PC-9 (cell line): ENCODE measurements around the gene LBR. TPM values are rescaled to one million over a fixed set of nuclear protein-coding genes. Genes with fewer than 3 reads are reported as not detected.

ENCODE experiments used
- BruUV-seq: library from RNA; stranded (reverse); fragments of 400-500 nt; replicated peaks from 2 replicates; lab custom pipeline; 2021; lab: Mats Ljungman, UMichigan
- CTCF ChIA-PET: fragments of 300-600 bp; sonication (Branson Sonifier 250); formaldehyde crosslinking; loops from one replicate; lab custom pipeline; 2022; ENCODE audit warnings: antibody characterized with exemption; lab: Charles Lee
- POLR2A ChIA-PET: fragments of 300-600 bp; sonication (Branson Sonifier 250); formaldehyde crosslinking; loops from one replicate; lab custom pipeline; 2022; ENCODE audit warnings: antibody characterized with exemption; ENCODE audit not compliant: unreplicated experiment; lab: Charles Lee
- DNase-seq, 2 experiments: peaks; one replicate each; pipeline versions ENCODE4 v3.0.0 to v3.0.0-alpha.2; 2015 to 2022; ENCODE audit warnings: mixed read lengths in 1 of 2
- H2AFZ ChIP-seq: fragments of 200-600 bp; sonication (generic); 2 replicates; pipeline ENCODE4 v1.8.1; 2017; ENCODE audit warnings: antibody characterized with exemption
- H3F3A ChIP-seq: fragments of 200-600 bp; sonication (generic); 2 replicates; pipeline ENCODE4 v1.8.1; 2017; ENCODE audit warnings: antibody characterized with exemption, mild to moderate bottlenecking, low read depth; ENCODE audit not compliant: insufficient read depth
- H3K27ac ChIP-seq: fragments of 200-600 bp; sonication (generic); 2 replicates; pipeline ENCODE4 v1.6.1; 2016; ENCODE audit warnings: mixed run types
- H3K27me3 ChIP-seq: fragments of 200-600 bp; sonication (generic); 2 replicates; pipeline ENCODE4 v1.6.1; 2016; ENCODE audit warnings: low read depth, mixed run types; ENCODE audit not compliant: insufficient read depth
- H3K36me3 ChIP-seq: fragments of 200-600 bp; sonication (generic); 2 replicates; pipeline ENCODE4 v1.6.1; 2016; ENCODE audit warnings: low read depth, mixed run types
- H3K4me1 ChIP-seq: fragments of 200-600 bp; sonication (generic); replicated peaks from 2 replicates; pipeline ENCODE4 v1.6.1; 2016; ENCODE audit warnings: mixed run types; ENCODE audit not compliant: insufficient read depth
- H3K4me2 ChIP-seq: fragments of 200-600 bp; sonication (generic); 2 replicates; pipeline ENCODE4 v1.6.1; 2017; ENCODE audit warnings: mixed run types
- H3K4me3 ChIP-seq: fragments of 200-600 bp; sonication (generic); 2 replicates; pipeline ENCODE4 v1.6.1; 2016; ENCODE audit warnings: mixed run types
- H3K79me2 ChIP-seq: fragments of 200-600 bp; sonication (generic); 2 replicates; pipeline ENCODE4 v1.6.1; 2017; ENCODE audit warnings: low read depth, mixed run types
- H3K9me2 ChIP-seq: fragments of 200-600 bp; sonication (generic); 2 replicates; pipeline ENCODE4 v1.8.1; 2017; ENCODE audit warnings: mild to moderate bottlenecking; ENCODE audit not compliant: insufficient read depth
- H3K9me3 ChIP-seq: fragments of 200-600 bp; sonication (generic); 2 replicates; pipeline ENCODE4 v1.8.1; 2016; ENCODE audit warnings: low read depth; ENCODE audit not compliant: insufficient read depth
- H4K20me1 ChIP-seq: fragments of 200-600 bp; sonication (generic); 2 replicates; pipeline ENCODE4 v1.8.1; 2017; ENCODE audit not compliant: insufficient read depth
- CTCF ChIP-seq: fragments of 200-600 bp; sonication (generic); conservative IDR thresholded peaks from 2 replicates; pipeline ENCODE4 v1.6.1; 2017; ENCODE audit warnings: mixed run types, antibody characterized with exemption, mild to moderate bottlenecking, moderate library complexity
- EZH2 ChIP-seq: fragments of 200-600 bp; sonication (generic); IDR thresholded peaks from 2 replicates; pipeline ENCODE4 v1.8.0; 2017; ENCODE audit warnings: antibody characterized with exemption, low read depth
- intact Hi-C: fragments of 100-400 bp; cut with micrococcal nuclease; formaldehyde crosslinking; loops from one replicate; pipeline ENCODE4 v1.10.0; 2022; ENCODE audit not compliant: unreplicated experiment
- total RNA-seq: library from RNA; stranded (reverse); gene quantifications from 2 replicates; pipeline ENCODE4 v1.2.3, GENCODE V29; 2021

Gene LBR
- total RNA-seq, 1 experiment from 2014 or later, result 158 TPM

- Histone ChIP-seq H3K27me3 (no peaks in the 10 kb centered on the region), H3K9me2 (no peaks in the 10 kb centered on the region), H3K4me3 (peak overlapping the region; percentile 20; the same call in 1 of the 2 replicates), H3K4me1 (peaks cover 66% of the 10 kb centered on the region), H3K9me3 (no peaks in the 10 kb centered on the region), H2AFZ (no peak overlapping the region), H3F3A (peaks cover 51% of the 10 kb centered on the region), H3K36me3 (no peaks in the 10 kb centered on the region), H3K79me2 (no peaks in the 10 kb centered on the region), H4K20me1 (no peaks in the 10 kb centered on the region), H3K27ac (peak overlapping the region; percentile 98), H3K4me2 (peak overlapping the region; percentile 75)
- no peak for TF ChIP-seq EZH2
- DNase-seq, result peak; percentile 74 to 93
- POLR2A ChIA-PET, result interaction anchor here (0.5 to 0.6 kb wide), 4 partner anchors 26 to 1250 kb away, joined by 3 to 5 read pairs (median 3); no protein-coding TSS in a partner anchor
- CTCF ChIA-PET, result interaction anchor here (0.6 to 1.1 kb wide), 4 partner anchors 11 to 997 kb away, joined by 5 to 12 read pairs (median 6); no protein-coding TSS in a partner anchor
- no TSS peak for BruUV-seq
- intact Hi-C loops, result no loop called here
Observed at GRCh38 chr1:225454733-225455132, 26.9 kb upstream of the LBR start.

GRCh38 chr1:225453797-225454648, 26.2 kb upstream of the LBR start:
- intact Hi-C loops, result no loop called here
- TF ChIP-seq EZH2, result no peak
- TF ChIP-seq CTCF, result no peak
- H3K4me2 ChIP-seq, result peak overlapping the region; percentile 75
- no peak overlapping the region for H2AFZ ChIP-seq
- no TSS peak for BruUV-seq
- H3K9me3 ChIP-seq, result no peaks in the 10 kb centered on the region
- POLR2A ChIA-PET, result interaction anchor here (0.6 kb wide), 1 partner anchor 8 kb away, joined by 7 read pairs; no protein-coding TSS in a partner anchor
- no peaks in the 10 kb centered on the region for H3K27me3 ChIP-seq
- CTCF ChIA-PET, result interaction anchor here (0.6 to 1.1 kb wide), 4 partner anchors 9 to 997 kb away, joined by 3 to 6 read pairs (median 5); no protein-coding TSS in a partner anchor
- H4K20me1 ChIP-seq, result no peaks in the 10 kb centered on the region
- H3K79me2 ChIP-seq, result no peaks in the 10 kb centered on the region
- H3K9me2 ChIP-seq, result no peaks in the 10 kb centered on the region
- peak overlapping the region; percentile 20; the same call in 1 of the 2 replicates for H3K4me3 ChIP-seq
- DNase-seq, result peak in 1 of 2 experiments; percentile 95
- peaks cover 52% of the 10 kb centered on the region for H3F3A ChIP-seq
- peak overlapping the region; percentile 98 for H3K27ac ChIP-seq
- no peaks in the 10 kb centered on the region for H3K36me3 ChIP-seq
- peaks cover 66% of the 10 kb centered on the region for H3K4me1 ChIP-seq

- Histone ChIP-seq H3K27me3 (no peaks in the 10 kb centered on the region), H3K9me3 (no peaks in the 10 kb centered on the region), H2AFZ (no peak overlapping the region), H4K20me1 (no peaks in the 10 kb centered on the region), H3K9me2 (no peaks in the 10 kb centered on the region), H3K27ac (no peak overlapping the region), H3K4me3 (no peak overlapping the region), H3K4me1 (peaks cover 84% of the 10 kb centered on the region), H3K36me3 (no peaks in the 10 kb centered on the region), H3K4me2 (no peak overlapping the region), H3F3A (peaks cover 72% of the 10 kb centered on the region), H3K79me2 (no peaks in the 10 kb centered on the region)
- intact Hi-C loops, result no loop called here
- POLR2A ChIA-PET, result no interaction called here
- no peak for TF ChIP-seq EZH2
- no peak for TF ChIP-seq CTCF
- BruUV-seq, result no TSS peak
- DNase-seq, result no peak
- CTCF ChIA-PET, result no interaction called here
Observed at GRCh38 chr1:225451840-225452515, 24.1 kb upstream of the LBR start.
